Panc1 (cell line): ENCODE results near the gene MEGF10. TPM values are rescaled to one million over a fixed set of nuclear protein-coding genes. Genes with fewer than 3 reads are reported as not detected.

Experiments
- ATAC-seq: fragments of 200-7000 bp; cut with Tn5 transposase; 2 replicates; pipeline ENCODE4 v1.9.1; 2020; ENCODE audit warnings: mild to moderate bottlenecking, moderate library complexity
- BruUV-seq: library from RNA; stranded (reverse); fragments of 400-500 nt; replicated peaks from 2 replicates; lab custom pipeline; 2021; lab: Mats Ljungman, UMichigan
- CTCF ChIA-PET: fragments of 300-600 bp; sonication (Branson Sonifier 250); formaldehyde crosslinking; loops from one replicate; lab custom pipeline; 2022; ENCODE audit warnings: antibody characterized with exemption; lab: Charles Lee
- POLR2A ChIA-PET: fragments of 300-600 bp; sonication (Branson Sonifier 250); formaldehyde crosslinking; loops from one replicate; lab custom pipeline; 2022; ENCODE audit warnings: antibody characterized with exemption; lab: Charles Lee
- DNase-seq: peaks from one replicate; pipeline ENCODE4 v3.0.0-alpha.2; 2010; ENCODE audit warnings: low read depth, low spot score
- H3K27ac ChIP-seq: 2 replicates; pipeline ENCODE4 v1.5.1; 2011; ENCODE audit warnings: mild to moderate bottlenecking, low read length, inconsistent platforms
- H3K27me3 ChIP-seq: fragments of 200-500 bp; sonication (Bioruptor generic); 2 replicates; pipeline ENCODE4 v1.6.0; 2014; ENCODE audit warnings: low read length, inconsistent platforms; ENCODE audit not compliant: control insufficient read depth, insufficient read depth
- H3K36me3 ChIP-seq: fragments of 200-500 bp; sonication (Bioruptor generic); 2 replicates; pipeline ENCODE4 v1.5.1; 2014; ENCODE audit warnings: inconsistent platforms, mild to moderate bottlenecking, low read length, moderate library complexity; ENCODE audit not compliant: control insufficient read depth, insufficient read depth
- H3K4me1 ChIP-seq: 2 replicates; pipeline ENCODE4 v1.5.1; 2011; ENCODE audit warnings: inconsistent platforms, mild to moderate bottlenecking, low read length, moderate library complexity; ENCODE audit not compliant: control insufficient read depth, insufficient read depth
- H3K4me3 ChIP-seq, 2 experiments: 2 replicates each; pipeline ENCODE4 v1.5.1; 2011 to 2012; ENCODE audit warnings: low read depth in 2 of 2, low read length in 2 of 2, mild to moderate bottlenecking in 2 of 2, inconsistent platforms in 1 of 2, moderate library complexity in 1 of 2
- H3K9me3 ChIP-seq: fragments of 200-500 bp; sonication (Bioruptor generic); 2 replicates; pipeline ENCODE4 v1.5.1; 2014; ENCODE audit warnings: low read depth, mild to moderate bottlenecking, inconsistent platforms, low read length, moderate library complexity; ENCODE audit not compliant: control insufficient read depth, insufficient read depth
- POLR2AphosphoS5 ChIP-seq: IDR thresholded peaks from 2 replicates; pipeline ENCODE4 v1.6.1; 2012; ENCODE audit warnings: mild to moderate bottlenecking, low read depth, low read length, moderate library complexity
- SIN3A ChIP-seq: IDR thresholded peaks from 2 replicates; pipeline ENCODE4 v1.6.1; 2012; ENCODE audit warnings: low read depth, mild to moderate bottlenecking, low read length, moderate library complexity, borderline replicate concordance; ENCODE audit not compliant: insufficient read depth
- TCF7L2 ChIP-seq: IDR thresholded peaks from 2 replicates; pipeline ENCODE4 v1.6.1; 2011; ENCODE audit warnings: mild to moderate bottlenecking, low read depth, low read length, inconsistent platforms
- in situ Hi-C: cut with HindIII; loops from 2 replicates; pipeline ENCODE4 v1.10.0; 2016; ENCODE audit warnings: low sequenced_read_pairs, low pct_unique_long_range_greater_than_20kb
- intact Hi-C: fragments of 100-400 bp; cut with micrococcal nuclease; formaldehyde crosslinking; loops from one replicate; pipeline ENCODE4 v1.10.0; 2022; ENCODE audit not compliant: unreplicated experiment
- total RNA-seq: library from RNA; stranded (reverse); gene quantifications from one replicate; pipeline ENCODE4 v1.2.1, GENCODE V29; 2021; ENCODE audit not compliant: unreplicated experiment
- TF ChIP-seq, protein P1 (sequence below), 2 experiments: IDR thresholded peaks; 2 replicates each; pipeline ENCODE4 v1.6.1; 2011 to 2012; ENCODE audit warnings: low read depth in 2 of 2, control low read depth in 1 of 2, low read length in 1 of 2, mild to moderate bottlenecking in 1 of 2, moderate library complexity in 1 of 2; ENCODE audit not compliant: insufficient read depth in 1 of 2
- TF ChIP-seq, protein P2 (sequence below): fragments of 450-650 bp; IDR thresholded peaks from 2 replicates; pipeline ENCODE4 v1.5.1; 2017; ENCODE audit warnings: mild to moderate bottlenecking

The MEGF10 gene
- total RNA-seq, 1 experiment from 2014 or later: not detected

DNA sequence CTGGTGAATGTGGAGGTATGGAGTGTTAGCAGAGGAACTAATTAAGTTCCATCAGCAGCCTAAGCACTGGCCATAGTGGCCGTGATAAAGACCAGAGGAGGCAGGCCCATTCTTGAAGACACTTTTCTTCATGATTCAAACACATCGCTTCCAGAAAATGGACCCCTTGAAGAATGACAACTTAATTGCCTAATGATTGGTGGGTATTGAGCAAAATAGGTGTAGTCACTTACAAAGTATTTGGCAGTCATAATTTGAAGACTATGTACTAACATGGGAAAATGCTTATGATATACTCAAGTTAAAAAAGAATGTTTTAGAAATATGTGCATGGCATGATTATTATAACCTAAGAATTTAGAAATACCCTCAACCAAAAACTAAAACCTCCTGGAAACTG lies 44.8 kb downstream of the MEGF10 start:
- no TSS peak for BruUV-seq
- Histone ChIP-seq H3K9me3 (no peaks in the 10 kb centered on the region), H3K4me1 (no peaks in the 10 kb centered on the region), H3K27ac (no peak overlapping the region), H3K36me3 (no peaks in the 10 kb centered on the region), H3K27me3 (peaks cover 3% of the 10 kb centered on the region; the same call in 1 of the 2 replicates), H3K4me3 (no peak overlapping the region)
- in situ Hi-C loops (no loop called here), intact Hi-C loops (no loop called here)
- ATAC-seq (no peak), DNase-seq (no peak)
- no peak for TF ChIP-seq SIN3A
- TF ChIP-seq POLR2AphosphoS5: no peak
- TF ChIP-seq, protein P1, sequence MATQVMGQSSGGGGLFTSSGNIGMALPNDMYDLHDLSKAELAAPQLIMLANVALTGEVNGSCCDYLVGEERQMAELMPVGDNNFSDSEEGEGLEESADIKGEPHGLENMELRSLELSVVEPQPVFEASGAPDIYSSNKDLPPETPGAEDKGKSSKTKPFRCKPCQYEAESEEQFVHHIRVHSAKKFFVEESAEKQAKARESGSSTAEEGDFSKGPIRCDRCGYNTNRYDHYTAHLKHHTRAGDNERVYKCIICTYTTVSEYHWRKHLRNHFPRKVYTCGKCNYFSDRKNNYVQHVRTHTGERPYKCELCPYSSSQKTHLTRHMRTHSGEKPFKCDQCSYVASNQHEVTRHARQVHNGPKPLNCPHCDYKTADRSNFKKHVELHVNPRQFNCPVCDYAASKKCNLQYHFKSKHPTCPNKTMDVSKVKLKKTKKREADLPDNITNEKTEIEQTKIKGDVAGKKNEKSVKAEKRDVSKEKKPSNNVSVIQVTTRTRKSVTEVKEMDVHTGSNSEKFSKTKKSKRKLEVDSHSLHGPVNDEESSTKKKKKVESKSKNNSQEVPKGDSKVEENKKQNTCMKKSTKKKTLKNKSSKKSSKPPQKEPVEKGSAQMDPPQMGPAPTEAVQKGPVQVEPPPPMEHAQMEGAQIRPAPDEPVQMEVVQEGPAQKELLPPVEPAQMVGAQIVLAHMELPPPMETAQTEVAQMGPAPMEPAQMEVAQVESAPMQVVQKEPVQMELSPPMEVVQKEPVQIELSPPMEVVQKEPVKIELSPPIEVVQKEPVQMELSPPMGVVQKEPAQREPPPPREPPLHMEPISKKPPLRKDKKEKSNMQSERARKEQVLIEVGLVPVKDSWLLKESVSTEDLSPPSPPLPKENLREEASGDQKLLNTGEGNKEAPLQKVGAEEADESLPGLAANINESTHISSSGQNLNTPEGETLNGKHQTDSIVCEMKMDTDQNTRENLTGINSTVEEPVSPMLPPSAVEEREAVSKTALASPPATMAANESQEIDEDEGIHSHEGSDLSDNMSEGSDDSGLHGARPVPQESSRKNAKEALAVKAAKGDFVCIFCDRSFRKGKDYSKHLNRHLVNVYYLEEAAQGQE (IDR thresholded peaks at IDR 0.05; ENCODE audit: insufficient read depth in 1 of 2, low read depth in 2 of 2, low read length in 1 of 2): no peak
- TF ChIP-seq TCF7L2: no peak
- TF ChIP-seq, protein P2, sequence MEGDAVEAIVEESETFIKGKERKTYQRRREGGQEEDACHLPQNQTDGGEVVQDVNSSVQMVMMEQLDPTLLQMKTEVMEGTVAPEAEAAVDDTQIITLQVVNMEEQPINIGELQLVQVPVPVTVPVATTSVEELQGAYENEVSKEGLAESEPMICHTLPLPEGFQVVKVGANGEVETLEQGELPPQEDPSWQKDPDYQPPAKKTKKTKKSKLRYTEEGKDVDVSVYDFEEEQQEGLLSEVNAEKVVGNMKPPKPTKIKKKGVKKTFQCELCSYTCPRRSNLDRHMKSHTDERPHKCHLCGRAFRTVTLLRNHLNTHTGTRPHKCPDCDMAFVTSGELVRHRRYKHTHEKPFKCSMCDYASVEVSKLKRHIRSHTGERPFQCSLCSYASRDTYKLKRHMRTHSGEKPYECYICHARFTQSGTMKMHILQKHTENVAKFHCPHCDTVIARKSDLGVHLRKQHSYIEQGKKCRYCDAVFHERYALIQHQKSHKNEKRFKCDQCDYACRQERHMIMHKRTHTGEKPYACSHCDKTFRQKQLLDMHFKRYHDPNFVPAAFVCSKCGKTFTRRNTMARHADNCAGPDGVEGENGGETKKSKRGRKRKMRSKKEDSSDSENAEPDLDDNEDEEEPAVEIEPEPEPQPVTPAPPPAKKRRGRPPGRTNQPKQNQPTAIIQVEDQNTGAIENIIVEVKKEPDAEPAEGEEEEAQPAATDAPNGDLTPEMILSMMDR: no peak
- POLR2A ChIA-PET: no interaction called here
- CTCF ChIA-PET: interaction anchor here (0.6 kb wide), 1 partner anchor 157 kb away, joined by 3 read pairs; no protein-coding TSS in a partner anchor

DNA sequence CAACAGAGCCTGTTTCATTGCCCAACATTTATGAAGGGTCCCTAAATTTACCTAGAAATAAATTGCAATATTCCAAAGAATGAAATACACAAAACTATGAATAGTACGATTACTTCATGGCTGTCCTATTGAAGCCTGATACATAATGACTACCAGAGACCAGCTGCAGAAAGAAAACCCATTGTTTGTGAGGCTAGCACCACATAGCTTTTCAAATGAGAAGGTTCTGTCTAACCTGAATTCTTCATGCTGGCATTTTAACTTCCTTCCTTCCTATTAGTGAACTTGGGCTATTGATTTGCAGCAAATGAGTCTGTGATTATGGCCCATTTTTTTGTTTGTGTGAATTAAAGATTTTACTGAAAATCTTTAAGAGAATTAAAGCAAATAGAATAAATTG lies 47.3 kb downstream of the MEGF10 start:
- TF ChIP-seq SIN3A: no peak
- no peak for TF ChIP-seq TCF7L2
- no peak for TF ChIP-seq POLR2AphosphoS5
- TF ChIP-seq, protein P1 (IDR thresholded peaks at IDR 0.05; ENCODE audit: insufficient read depth in 1 of 2, low read depth in 2 of 2, low read length in 1 of 2): no peak
- TF ChIP-seq, protein P2: no peak
- ChIA-PET POLR2A (interaction anchor here (0.5 kb wide), 1 partner anchor 636 kb away, joined by 5 read pairs; no protein-coding TSS in a partner anchor), CTCF (interaction anchor here (0.7 kb wide), 1 partner anchor 114 kb away, joined by 3 read pairs; no protein-coding TSS in a partner anchor)
- Histone ChIP-seq H3K4me1 (no peaks in the 10 kb centered on the region), H3K9me3 (no peaks in the 10 kb centered on the region), H3K27ac (no peak overlapping the region), H3K27me3 (peaks cover 3% of the 10 kb centered on the region; the same call in 1 of the 2 replicates), H3K4me3 (no peak overlapping the region), H3K36me3 (no peaks in the 10 kb centered on the region)
- BruUV-seq: no TSS peak
- in situ Hi-C loops: no loop called here
- no peak for DNase-seq
- no peak for ATAC-seq
- intact Hi-C loops: no loop called here
